Stimulated activated naive CD8-positive, alpha-beta T cell treated with anti-CD3 and anti-CD28 coated beads, Interleukin-15, Interleukin-2, amounts not matched to agents 100 U/mL and 50 U/mL, for 24 hours (primary cell): ENCODE measurements around the gene ITGB5.
"Not testable (repeated sequence)": the region's sequence is repeated elsewhere in the genome, so short reads cannot be mapped to it uniquely, and the experiment has no call there.

Source experiments
- ATAC-seq: fragments of 150-1000 bp; cut with Tn5 transposase; one replicate; pipeline ENCODE4 v1.10.0; 2021
- DNase-seq: peaks from one replicate; pipeline ENCODE4 v3.0.0; 2021

ITGB5 gene

DNA sequence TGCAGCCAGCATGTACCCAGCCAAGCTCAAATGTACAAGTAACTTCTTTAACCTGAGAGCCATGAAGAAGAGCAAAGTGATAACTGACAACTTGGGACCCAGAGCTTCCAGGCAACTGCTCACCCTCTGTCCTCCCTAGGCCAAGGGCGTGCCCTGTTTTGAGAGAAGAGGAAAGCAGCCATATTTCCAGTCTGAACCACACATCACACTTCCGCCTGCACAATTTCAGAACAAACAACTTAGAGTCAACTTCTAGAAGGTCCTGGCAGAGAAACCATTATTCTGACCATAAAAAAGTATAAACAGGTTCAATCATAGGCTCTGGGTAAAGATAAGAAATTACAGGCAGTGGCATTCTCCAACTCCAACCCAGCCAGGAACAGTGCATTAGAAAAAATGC, 50.1 kb downstream of the ITGB5 start:
- DNase-seq, result no peak
- ATAC-seq, result no peak

DNA sequence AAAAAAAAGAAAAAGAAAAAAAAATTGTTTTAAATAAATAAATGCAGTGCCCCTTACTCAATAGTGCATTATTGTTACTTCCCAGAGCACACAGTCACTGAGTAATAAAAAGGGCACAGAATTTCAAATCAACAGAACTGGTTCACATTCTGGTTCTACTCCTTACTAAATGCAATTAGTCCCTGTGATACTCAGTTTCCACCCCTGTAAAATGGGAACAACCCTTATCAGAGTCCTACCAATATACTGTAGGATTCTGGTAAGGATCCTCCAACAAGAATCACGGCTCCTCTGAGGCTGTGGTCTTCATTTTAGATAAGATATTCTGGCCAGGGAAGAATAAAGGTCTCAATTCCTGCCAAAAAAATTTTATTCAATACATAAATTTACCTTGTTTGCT, 50.7 kb downstream of the ITGB5 start:
- DNase-seq, result no peak
- ATAC-seq, result no peak

DNA sequence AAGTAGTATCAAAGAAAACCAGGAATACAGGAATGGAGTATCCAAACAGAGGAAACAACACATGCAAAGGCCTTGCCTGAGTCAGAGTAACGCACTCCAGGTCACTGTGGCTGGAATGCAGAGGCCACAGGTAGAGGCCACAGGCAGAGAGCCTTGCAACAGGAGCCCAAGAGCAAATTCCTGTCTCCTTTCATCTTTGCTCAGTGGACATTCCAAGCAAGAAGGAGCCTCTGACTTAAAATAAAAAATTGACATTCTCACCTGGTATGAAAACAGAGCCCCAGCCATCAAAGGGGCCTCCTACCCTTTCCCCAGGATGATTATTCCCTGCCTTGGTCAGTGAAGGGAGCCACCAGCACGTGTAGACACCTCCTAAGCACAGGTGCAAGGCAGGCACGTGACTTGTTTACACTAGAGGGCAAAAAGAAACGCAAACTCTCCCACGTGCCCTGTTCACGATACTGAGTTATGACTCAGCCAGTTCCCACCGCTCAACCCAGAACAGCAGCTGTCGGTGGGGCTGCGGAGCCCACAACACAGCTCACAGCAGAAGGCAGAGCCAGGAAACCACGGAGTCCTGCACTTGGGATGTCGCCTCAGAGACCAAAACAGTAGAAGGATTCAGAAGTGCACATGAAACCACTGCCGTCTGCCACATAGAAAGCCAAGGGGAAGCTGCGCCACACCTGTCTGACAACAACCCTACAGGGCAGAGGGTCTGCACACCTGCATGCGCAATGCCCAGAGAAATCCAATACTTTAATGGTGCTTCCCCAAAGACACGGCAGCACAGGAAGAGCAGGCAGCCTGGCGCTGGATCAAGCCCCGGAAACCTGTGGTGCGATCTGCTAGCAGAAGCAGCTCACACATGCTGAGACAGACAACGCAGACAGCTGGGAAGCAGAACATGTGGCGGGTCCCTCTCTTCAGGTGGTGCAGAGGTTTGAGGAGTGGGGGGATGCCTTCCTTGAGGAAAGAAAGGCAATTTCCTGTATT, 52.1 kb downstream of the ITGB5 start:
- DNase-seq, result peak; percentile 27
- peak; percentile 81 for ATAC-seq

DNA sequence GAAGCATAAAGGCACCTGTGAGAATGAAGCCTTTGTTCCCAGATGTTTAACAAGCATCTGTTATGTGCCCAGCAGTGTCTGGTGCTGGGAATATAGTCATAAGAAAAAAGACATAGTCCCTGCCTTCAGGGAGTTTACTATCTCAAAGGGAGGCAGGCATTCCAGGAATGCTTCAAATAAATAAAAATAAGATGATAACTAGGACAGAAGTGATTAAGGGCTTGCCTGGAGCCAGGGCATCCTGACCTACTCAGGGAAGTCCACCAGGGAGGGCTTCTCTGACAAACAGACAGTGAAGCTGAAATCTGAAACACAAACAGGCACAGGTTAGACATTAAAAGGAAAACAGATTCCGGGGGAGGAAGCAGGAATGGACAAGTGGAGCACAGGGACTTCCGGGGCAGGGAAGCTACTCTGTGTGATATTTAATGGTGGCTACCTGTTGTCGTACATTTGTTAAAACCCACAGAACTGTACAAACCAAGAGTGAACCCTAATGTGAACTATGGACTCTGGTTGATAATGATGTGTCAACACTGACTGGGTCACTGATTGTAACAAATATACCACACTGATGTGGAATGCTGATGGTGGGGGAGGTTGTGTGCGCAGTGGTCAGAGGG, 53.3 kb downstream of the ITGB5 start:
- DNase-seq, result no peak
- ATAC-seq, result no peak

DNA sequence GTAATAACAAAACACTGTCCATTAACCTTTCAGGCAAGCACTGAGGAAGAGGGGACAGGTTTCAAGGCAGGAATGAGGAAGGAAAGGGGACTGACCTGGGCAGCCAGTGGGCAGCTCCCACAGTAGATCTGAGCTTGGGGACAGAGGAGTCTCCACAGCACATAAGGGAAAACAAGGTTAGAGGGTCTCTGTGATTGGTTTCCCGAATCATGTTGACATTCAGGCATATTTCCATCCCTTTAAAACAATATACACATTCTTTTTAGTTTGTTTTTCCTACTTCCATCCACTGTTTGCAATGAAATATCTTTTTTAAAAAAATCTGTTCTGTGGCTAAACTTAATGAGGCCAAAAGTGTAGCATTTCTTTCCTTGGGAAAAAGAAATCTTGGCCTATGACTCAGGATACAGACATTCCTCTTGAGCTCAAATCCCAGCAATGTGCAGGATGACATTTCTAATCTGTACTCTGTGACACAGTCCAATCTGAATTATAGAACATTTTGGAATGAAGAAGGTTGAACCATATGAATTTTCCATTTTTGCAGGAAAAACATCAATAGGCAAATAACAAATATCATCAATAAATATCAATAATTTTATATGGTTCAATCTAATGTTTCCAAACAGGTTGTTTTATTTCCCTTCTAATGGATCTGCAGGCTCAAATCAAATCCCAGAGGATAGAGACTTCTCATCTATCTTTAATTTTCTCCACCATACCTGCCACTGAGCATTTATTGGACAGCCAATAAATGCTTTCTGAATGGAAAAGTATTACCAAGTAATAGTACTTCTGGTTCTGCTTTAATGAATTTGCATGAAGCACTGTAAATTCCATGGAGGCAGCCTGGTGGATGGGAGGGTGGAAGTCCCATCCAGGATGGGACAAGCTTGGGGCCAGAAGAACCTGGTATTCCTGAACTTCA, 54.1 kb downstream of the ITGB5 start:
- DNase-seq (no peak), ATAC-seq (no peak)

DNA sequence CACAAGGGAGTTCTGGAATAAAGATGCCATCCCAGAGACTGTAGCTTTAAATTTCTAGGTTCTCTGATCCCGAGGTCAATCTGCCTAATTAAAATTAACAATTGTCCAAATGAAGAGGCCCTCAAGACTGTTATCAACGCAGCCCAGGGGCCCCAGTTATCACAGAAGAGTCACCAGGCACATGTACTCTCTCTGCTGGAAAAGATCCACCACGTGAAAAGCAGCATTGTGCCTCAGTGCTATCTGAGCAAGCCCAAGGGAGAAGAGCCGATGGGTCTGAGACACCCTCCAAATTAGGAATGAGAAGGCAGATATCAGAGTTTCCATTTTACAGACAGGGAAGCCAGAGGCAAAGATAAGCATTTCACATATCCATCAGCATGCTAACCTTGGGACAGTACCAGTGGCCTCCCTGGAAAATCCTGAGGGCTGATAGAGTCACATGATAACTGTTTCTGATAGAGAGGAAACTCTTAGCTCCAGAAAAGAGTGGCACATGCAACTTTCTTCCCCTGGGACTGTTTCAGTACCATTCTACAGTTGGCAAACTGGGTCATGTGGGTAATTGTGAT, 55.5 kb downstream of the ITGB5 start:
- ATAC-seq, result no peak
- no peak for DNase-seq

DNA sequence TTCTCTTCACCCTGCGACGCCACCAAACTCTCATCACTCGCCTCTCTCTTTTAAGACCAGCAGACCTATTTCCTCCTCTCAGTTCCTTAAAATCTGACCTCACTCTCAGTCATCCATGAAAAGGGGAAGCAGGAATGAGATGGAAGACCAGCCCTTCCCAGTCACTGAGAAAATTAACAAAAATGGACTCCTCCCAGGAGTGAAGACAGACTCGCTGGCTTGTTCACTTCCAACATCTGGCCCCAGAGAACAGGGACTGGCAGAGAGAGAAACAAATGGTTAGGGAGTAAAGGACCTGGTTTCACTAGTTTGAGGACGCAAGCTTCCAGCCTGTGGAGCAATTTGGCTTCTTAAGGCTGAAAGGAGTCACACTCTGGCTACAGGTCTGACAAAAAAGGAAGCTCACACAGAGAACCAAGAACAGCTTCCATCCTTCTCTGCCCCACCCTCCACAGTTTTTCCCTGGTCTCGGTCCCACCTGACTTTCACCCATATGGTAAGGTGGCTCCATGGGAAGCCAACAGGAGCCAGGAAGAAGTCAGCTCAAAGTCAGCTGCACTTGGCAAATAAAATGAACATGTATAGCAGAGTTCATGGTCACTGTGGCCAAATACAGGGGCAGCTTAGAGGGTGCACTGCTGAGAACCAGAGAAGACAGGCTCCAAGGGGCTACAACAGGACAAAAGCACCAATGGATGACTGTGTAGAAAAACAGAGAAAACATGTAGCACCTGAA, 57.2 kb downstream of the ITGB5 start:
- no peak for ATAC-seq
- DNase-seq, result no peak

DNA sequence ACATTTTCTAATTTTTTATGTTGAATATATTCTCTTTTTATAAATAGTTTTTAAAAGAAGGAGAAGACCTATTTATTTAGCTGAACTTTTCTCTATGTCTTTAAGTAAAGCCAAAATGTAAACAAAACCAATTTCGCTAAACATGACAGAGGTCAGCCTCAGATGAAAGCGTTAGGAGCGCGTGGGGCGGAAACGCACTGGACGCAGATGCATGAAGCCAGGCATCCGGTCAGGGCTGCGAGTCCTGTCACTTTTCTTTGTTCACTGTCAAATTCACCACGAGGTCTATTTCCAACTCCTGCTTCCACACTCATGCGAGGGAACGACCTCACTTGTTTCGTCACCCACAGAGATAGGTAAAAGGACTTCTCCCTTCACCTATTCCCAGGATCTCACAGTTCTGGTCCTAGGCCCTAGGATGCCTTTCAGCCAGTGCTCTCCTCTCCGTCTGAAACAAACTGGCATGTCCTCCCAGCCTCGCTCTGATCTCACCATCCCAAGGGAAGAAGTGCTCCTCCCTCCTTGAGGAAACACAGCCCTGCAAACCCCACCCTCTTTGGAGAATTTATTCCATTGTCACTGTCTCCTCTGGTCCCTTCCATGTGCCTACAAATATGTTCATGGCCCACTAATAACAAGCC, 57.9 kb downstream of the ITGB5 start:
- no peak for DNase-seq

DNA sequence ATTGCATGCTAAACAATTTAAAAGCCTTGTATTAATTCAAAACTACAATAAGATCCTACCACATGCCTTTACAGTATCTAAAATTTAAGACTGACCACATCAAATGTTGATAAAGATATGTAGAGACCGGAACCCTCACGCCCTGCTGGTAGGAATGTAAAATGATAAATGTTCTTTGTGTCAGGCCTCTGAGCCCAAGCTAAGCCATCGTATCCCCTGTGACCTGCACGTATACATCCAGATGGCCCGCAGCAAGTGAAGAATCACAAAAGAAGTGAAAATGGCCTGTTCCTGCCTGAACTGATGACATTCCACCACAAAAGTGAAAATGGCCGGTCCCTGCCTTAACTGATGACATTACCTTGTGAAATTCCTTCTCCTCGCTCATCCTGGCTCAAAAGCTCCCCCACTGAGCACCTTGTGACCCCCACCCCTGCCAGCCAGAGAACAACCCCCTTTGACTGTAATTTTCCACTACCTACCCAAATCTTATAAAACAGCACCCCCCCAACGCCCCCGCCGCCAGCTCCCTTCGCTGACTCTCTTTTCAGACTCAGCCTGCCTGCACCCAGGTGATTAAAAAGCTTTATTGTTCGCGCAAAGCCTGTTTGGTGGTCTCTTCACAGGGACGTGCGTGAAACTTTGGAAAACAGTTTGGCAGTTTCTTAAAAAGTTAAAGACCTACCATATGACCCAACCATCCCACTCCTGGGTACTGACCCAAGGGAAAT, 59.5 kb downstream of the ITGB5 start:
- not testable (repeated sequence) for ATAC-seq, DNase-seq

More for the DNA sequence above, 57.9 kb downstream of the ITGB5 start:
- ATAC-seq, result no peak

DNA sequence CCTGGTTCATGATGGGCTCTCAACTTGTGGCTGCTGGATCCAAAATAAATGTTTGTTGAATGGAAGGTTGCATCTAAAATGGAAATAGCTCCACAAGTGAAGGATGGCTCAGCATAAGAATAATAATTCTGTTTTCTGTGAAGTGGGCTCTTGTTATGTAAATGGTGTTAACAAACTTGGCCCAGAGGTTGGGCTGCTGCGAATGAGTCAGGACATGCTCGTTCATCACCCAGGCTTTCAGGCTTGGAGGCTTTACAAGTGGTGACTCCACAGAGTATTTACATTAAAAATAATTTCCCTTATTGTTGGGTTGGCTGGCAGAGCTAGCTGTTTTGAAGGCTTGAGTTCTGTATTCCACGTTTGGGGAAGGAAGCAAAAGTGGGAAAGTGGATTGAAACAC, 60.5 kb downstream of the ITGB5 start:
- DNase-seq (no peak), ATAC-seq (no peak)

DNA sequence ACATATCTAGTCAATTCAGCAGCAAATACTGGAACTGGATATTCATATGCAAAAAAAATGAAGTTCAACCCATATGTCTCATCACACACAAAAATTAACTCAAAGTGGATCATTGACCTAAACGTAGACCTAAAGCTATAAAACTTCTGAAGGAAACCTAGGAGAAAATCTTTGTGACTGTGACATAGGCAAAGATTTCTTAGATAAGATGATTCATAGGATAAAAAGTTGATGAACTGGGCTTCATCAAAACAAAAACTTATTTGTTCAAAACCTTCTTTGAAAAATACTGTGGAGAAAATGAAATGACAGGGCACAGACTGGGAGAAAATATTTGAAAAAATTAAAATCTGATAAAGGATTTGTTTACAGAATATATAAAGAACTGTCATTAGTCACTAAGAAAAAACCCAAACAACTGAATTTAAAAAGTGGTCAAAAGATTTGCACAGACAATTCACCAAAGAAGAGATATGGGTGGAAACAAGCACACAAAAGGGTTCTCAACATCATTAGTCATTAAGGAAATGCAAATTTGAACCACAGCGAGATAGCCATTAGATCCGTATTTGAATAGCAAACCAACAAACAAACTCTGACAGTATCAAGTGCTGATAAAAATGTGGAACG, 62.8 kb downstream of the ITGB5 start:
- no peak for ATAC-seq
- DNase-seq, result no peak

DNA sequence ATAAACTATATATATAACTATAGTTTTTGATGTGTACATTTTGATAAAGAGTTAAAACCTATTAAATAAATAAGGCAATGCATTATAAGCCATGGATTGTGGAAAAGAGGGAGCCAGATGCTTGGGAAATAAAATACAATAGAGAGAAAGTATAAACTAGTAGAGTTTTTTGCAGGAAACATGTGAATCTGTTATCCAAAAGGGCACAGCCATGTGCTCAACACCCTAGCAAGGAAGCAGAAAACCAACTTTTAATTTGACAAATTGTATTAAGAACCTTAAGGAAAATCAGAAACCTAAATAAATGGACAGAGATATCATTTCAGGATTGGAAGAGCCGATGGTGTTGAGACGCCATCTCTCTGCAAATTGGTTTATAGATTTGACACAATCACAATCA, 63.5 kb downstream of the ITGB5 start:
- ATAC-seq (no peak), DNase-seq (no peak)

DNA sequence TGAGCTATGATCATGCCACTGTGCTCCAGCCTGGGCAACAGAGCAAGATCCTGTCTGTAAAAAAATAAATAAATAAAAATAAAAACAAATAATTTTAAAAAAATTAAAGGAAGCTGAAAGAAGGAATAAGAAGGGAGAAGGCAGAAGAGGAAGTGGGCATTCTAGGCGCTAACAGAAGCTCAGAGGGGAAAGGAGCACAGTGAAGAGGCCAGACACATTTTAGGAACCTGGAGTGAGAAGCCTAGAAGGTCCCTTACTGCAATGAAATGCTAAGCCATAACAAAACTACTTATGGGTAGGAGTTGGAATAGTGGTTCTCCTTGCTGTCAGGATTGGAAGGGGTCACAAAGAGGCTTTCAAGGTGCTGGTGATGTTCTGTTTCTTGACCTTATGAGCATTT, 64.0 kb downstream of the ITGB5 start:
- DNase-seq (no peak), ATAC-seq (no peak)

DNA sequence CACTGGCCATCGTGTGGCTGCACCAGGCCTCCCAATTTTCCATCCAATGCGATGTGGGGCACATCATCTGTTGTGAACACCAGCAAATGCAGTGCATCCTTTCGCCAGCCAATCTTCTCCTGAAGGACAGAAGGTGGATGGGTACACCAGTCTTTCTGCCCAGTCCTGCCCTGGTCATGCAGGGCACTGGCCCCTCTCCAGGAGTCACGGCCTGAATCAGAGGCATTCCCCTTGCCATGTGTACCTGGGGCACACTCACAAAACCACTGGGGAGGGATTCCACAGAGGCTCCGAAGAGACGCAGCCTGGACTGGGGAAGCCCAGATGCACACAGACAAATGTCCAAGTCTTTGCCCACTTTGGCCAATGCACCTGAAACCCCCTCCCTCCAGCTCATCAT, 65.8 kb downstream of the ITGB5 start:
- DNase-seq (no peak), ATAC-seq (no peak)

DNA sequence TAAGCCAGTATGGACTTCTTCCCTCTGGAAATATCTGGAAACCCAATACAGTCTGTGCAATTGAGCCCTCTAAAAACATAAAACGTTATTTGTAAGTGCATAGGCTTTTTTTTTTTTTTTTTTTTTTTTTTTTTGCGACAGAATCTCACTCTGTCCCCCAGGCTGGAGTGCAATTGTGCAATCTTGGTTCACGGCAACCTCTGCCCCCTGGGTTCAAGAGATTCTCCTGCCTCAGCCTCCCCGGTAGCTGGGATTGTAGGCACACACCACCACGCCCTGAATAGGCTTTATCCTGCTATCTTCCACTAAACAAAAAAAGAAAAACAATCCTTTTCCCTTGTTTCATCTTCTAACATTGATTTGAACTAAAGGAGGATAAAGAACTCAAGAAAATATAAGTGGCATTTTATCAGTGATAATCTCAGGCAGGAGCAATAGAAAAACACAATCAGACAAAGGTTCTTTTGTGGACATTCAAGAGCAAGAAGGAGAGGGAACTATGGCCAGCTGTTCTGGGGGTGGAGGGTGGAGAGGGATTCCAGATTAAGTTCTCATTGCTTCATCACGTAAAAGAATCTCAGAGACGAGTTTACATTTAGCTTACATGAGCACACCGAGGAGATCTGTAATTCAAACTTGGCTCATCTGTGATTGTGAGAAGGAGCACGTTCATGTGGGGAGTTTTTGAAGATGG, 68.6 kb downstream of the ITGB5 start:
- ATAC-seq (no peak), DNase-seq (no peak)

DNA sequence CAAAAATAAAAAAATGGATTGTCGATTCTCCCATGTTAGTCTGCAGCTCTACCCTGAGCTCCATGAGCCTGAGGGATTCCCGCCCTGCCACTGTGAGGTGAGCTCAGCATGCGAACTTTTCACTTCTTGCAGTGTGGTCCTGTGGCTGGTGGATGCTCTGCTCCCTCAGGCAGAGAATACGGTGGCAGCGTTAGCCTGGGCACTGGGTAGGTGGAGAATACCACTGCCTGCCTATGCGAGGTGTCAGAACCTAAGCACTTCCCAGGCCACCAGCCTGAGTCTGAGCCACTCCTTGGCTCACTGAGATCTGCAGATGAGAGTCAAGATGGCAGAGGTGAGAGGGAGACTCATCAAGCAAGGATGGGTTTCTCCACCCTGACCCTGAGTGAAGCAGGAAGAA, 70.1 kb downstream of the ITGB5 start:
- ATAC-seq (no peak), DNase-seq (no peak)

DNA sequence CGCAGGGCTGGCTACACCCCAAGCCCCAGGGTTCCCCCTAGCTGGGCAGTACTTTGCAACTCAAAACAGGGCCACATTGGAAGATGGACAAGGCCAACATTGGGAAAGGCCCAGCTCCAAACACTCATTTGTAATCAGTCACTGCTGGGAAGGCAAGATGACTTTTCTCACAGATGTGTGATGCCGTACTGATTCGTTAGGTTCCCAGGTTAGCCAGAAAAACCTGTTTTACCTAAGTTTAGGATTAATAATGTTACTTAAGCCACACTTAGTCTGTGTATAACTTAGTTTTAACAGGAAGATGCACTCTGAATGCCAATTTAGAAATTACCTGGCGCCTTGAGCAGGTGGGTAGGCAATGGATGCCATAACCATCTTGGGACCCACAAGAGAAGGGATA, 71.0 kb downstream of the ITGB5 start:
- DNase-seq (no peak), ATAC-seq (no peak)

DNA sequence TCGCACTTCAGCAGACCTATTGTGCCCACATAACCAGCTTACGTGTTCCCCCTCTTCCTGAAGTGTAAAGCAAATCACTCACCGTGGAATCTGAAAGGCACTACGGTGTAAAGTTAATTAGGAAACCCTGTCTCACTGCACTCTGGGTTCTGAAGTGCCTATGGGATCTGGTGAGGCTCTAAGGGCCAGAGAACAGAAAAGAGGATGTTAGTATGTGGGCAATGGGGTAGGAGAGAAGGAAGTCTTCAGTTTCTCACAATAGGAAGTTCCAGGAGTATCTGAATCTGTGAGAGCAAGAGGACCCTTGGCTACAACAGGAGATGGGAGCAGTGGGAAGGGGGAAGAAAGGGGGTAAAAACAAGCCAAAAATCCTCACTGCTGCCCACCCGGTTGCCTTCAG, 71.4 kb downstream of the ITGB5 start:
- ATAC-seq (no peak), DNase-seq (no peak)
